ENCODE measurements around the gene ANO1.

DNA sequence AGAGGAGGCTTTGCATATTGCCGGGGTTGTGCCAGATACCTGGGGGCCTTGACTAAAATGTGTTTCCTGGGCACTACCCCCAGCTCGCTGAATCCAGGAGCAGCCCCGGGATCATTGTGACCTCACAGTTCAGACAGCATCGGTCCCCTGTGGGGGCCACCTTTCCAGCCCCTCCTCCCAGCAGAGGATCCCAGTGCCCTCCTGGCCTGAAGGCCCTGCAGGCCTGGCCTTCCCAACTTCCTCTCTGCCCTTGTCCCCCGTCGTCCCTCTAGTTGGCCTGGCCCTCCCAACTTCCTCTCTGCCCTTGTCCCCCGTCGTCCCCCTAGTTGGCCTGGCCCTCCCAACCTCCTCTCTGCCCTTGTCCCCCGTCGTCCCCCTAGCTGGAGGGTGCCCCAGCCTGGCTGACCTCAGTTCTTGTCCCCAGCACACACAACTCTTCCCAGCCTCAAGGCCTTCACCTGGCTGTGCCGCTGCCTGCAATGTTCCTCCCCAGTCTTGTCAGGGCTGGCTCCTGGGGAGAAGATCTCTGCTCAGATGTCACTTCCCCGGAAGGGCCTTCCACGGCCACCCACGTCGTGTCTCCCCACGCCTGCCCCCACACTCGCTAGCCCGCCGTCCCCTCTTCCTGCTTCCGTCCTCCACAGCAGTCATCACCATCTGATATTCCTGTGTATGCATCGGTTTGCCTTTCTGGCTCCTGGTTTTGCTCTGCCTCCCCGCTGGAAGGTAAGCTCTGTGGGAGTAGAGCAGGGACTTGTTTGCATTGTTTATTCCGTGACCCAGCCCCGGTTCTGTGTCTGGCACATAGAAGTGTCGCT, 12.6 kb upstream of the ANO1 start:
- TF ChIP-seq, protein P1, sequence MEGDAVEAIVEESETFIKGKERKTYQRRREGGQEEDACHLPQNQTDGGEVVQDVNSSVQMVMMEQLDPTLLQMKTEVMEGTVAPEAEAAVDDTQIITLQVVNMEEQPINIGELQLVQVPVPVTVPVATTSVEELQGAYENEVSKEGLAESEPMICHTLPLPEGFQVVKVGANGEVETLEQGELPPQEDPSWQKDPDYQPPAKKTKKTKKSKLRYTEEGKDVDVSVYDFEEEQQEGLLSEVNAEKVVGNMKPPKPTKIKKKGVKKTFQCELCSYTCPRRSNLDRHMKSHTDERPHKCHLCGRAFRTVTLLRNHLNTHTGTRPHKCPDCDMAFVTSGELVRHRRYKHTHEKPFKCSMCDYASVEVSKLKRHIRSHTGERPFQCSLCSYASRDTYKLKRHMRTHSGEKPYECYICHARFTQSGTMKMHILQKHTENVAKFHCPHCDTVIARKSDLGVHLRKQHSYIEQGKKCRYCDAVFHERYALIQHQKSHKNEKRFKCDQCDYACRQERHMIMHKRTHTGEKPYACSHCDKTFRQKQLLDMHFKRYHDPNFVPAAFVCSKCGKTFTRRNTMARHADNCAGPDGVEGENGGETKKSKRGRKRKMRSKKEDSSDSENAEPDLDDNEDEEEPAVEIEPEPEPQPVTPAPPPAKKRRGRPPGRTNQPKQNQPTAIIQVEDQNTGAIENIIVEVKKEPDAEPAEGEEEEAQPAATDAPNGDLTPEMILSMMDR (optimal IDR thresholded peaks at IDR 0.05 in 1 of 3, IDR thresholded peaks at IDR 0.05 in 1 of 3, conservative IDR thresholded peaks at IDR 0.05 in 1 of 3; ENCODE audit: extremely low read depth in 1 of 3, insufficient read depth in 2 of 3, low read length in 3 of 3): no peak
- TF ChIP-seq EZH2 (IDR thresholded peaks at IDR 0.05; ENCODE audit: low read length): no peak

All from keratinocyte (primary cell).